Left forelimb (tissue), 1 donor: ENCODE measurements around the gene ADORA2A.
"Not testable (repeated sequence)": the region's sequence is repeated elsewhere in the genome, so short reads cannot be mapped to it uniquely, and the experiment has no call there.

Experiments
- DNase-seq: peaks from one replicate; pipeline ENCODE4 v3.0.0-alpha.2; 2018; ENCODE audit warnings: low spot score

The ADORA2A gene

GRCh38 chr22:24489011-24489410 lies 61.6 kb downstream of the ADORA2A start:
- no peak for DNase-seq

- DNase-seq, result not testable (repeated sequence)
Measured at GRCh38 chr22:24489434-24489833, 62.0 kb downstream of the ADORA2A start.
